ENCODE data around the gene RANBP9. TPM values are rescaled to one million over a fixed set of nuclear protein-coding genes. Genes with fewer than 3 reads are reported as not detected.

The RANBP9 gene
- total and polyA plus RNA-seq, 2 experiments from 2014 or later, result 32.3 to 42.4 TPM

DNA sequence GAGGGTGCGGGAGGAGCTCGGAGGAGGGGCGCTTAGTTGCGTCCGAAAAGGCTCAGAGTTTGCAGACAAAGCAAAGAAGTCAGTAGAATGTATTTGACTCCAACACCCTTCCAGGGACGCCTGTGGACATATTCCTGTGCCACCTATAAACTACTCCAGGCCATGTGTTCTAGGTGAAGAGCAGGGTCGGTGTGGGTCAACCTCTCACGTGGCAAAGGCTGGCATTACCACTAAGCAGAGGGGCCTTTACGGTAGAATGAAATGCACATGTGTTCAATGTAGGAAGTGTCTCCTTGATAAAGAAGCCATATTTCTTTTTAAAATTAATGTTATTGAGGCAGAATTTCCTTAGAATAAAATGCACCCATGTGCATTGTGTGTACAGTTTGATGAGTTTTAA, 121.8 kb downstream of the RANBP9 start:
- TF ChIP-seq, protein P1, sequence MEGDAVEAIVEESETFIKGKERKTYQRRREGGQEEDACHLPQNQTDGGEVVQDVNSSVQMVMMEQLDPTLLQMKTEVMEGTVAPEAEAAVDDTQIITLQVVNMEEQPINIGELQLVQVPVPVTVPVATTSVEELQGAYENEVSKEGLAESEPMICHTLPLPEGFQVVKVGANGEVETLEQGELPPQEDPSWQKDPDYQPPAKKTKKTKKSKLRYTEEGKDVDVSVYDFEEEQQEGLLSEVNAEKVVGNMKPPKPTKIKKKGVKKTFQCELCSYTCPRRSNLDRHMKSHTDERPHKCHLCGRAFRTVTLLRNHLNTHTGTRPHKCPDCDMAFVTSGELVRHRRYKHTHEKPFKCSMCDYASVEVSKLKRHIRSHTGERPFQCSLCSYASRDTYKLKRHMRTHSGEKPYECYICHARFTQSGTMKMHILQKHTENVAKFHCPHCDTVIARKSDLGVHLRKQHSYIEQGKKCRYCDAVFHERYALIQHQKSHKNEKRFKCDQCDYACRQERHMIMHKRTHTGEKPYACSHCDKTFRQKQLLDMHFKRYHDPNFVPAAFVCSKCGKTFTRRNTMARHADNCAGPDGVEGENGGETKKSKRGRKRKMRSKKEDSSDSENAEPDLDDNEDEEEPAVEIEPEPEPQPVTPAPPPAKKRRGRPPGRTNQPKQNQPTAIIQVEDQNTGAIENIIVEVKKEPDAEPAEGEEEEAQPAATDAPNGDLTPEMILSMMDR (IDR thresholded peaks at IDR 0.05; ENCODE audit: low read depth, low read length), result no peak
- H3K9me3 ChIP-seq (ENCODE audit: low read depth), result no peaks in the 10 kb centered on the region
- DNase-seq (ENCODE audit: low read depth in 1 of 2, low spot score in 1 of 2), result no peak
- no peaks in the 10 kb centered on the region for H3K27me3 ChIP-seq
- H3K27ac ChIP-seq, result no peak overlapping the region
- peaks cover 29% of the 10 kb centered on the region for H3K36me3 ChIP-seq
- H3K4me1 ChIP-seq (ENCODE audit: low read depth), result no peaks in the 10 kb centered on the region
- H3K4me3 ChIP-seq, result no peak overlapping the region

DNA sequence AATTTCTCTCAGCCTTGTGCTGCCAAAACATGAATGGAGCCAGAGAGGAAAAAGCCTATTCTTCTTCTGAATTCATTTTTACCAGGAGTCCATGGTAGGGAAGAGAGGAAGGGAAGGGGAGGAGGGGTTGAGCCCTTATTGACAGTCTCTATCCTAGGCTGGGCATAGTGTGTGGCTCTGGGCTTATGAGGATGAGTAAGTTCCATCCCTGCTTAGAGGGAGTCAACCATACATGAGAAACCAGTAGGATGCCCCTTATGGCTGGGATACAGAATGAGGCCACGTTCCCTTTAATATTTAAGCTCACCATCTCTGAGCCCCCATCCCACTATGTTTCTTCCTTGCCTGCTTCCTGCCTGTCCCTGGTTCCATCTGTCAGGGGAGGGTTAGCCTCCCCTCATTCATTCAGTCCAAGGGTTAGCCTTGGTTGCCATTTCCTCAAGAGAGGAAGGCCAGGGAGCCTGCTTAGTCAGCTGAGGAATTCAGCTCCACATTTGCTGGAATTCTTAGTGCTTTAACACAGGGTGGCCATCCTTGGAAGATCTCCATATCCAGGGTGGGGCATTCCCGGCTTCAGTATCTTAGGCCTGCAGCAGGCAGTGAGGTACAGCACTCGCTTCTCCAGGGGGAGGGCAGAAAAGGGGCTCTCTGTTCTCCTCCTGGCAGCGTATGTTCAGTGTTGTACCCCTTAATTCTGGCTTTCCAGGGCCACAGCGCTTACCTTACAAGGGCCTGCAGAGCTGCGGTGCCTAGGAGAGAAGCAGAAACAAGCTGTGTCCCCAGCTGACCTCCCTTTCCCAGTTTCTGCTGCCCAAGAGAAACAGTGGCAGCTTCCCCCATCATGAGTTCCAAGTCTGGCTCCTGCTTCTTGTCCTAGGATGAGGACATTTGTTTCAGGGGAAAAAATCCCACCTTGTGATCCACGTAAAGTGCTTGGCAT, 124.8 kb downstream of the RANBP9 start:
- Histone ChIP-seq H3K36me3 (peaks cover 20% of the 10 kb centered on the region), H3K4me3 (no peak overlapping the region), H3K4me1 (ENCODE audit: low read depth) (no peaks in the 10 kb centered on the region), H3K27me3 (no peaks in the 10 kb centered on the region), H3K27ac (no peak overlapping the region), H3K9me3 (ENCODE audit: low read depth) (no peaks in the 10 kb centered on the region)
- TF ChIP-seq, protein P1 (IDR thresholded peaks at IDR 0.05; ENCODE audit: low read depth, low read length), result no peak
- DNase-seq (ENCODE audit: low read depth in 1 of 2, low spot score in 1 of 2), result no peak

DNA sequence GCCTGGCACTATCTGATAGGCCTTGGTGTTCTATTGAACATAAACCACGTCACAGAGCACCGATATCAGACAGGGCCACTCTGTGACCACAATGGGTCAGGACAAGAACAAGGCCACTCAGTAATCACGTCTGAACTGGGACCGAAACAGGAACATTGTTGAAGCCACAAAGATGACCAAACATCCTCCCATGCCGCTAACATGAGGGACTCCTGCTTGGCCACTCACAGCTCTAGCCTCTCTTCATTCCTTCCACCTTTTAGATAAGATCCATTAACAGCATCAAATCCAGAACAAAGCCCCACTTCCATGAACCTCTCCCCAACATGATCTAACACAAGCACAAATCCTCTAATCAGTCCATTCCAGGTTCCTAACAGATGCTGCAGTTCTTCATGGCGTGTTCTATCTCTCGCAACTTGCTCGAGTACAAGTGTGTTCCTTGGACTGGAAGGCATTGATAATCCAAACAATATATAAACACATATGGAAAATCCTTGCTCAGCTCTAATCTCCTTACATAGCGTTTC, 129.9 kb downstream of the RANBP9 start:
- no peak for DNase-seq (ENCODE audit: low read depth in 1 of 2, low spot score in 1 of 2)
- Histone ChIP-seq H3K27me3 (no peaks in the 10 kb centered on the region), H3K27ac (no peak overlapping the region), H3K36me3 (no peaks in the 10 kb centered on the region), H3K4me1 (ENCODE audit: low read depth) (peaks cover 12% of the 10 kb centered on the region), H3K4me3 (no peak overlapping the region), H3K9me3 (ENCODE audit: low read depth) (no peaks in the 10 kb centered on the region)
- TF ChIP-seq, protein P1 (IDR thresholded peaks at IDR 0.05; ENCODE audit: low read depth, low read length), result no peak

DNA sequence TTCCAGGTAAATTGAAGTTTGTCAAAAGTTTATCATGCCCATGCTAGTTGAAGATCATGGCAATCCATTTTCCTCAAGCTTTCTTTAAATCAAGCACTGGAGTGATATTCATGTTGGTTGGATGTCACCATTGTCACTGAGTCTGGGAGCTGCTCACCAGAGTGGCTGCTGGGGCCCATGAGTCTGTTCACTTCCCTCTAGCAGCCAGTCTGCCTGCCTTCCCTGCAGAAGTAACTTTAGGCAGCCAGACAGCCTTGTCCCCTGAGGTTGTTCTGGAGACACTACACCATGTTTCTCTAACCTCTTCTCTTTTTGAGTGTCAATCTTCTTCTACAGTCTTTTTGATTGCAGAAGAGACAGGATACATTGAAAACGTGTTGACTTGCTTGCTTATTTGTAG, 131.7 kb downstream of the RANBP9 start:
- no peak overlapping the region for H3K4me3 ChIP-seq
- peaks cover 15% of the 10 kb centered on the region for H3K4me1 ChIP-seq (ENCODE audit: low read depth)
- no peaks in the 10 kb centered on the region for H3K27me3 ChIP-seq
- H3K36me3 ChIP-seq, result no peaks in the 10 kb centered on the region
- H3K27ac ChIP-seq, result no peak overlapping the region
- no peaks in the 10 kb centered on the region for H3K9me3 ChIP-seq (ENCODE audit: low read depth)
- TF ChIP-seq, protein P1 (IDR thresholded peaks at IDR 0.05; ENCODE audit: low read depth, low read length), result no peak
- no peak for DNase-seq (ENCODE audit: low read depth in 1 of 2, low spot score in 1 of 2)

DNA sequence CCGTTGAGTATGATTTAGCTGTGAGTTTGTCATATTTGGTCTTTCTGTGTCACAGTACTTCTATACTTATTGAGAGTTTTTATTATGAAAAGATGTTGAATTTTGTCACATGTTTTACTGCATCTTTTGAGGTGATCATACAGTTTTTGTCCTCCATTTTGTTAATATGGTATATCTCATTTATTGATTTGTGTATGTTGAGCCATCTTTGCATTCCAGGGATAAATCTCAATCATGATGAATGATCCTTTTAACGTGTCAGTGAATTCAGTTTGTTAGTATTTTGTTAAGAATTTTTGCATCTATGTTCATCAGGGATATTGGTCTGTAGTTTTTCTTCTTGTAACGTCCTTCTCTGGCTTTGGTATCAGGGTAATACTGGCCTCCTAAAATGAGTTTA, 133.7 kb downstream of the RANBP9 start:
- H3K4me1 ChIP-seq (ENCODE audit: low read depth), result peaks cover 15% of the 10 kb centered on the region
- no peaks in the 10 kb centered on the region for H3K9me3 ChIP-seq (ENCODE audit: low read depth)
- no peak overlapping the region for H3K27ac ChIP-seq
- no peak overlapping the region for H3K4me3 ChIP-seq
- no peak for DNase-seq (ENCODE audit: low read depth in 1 of 2, low spot score in 1 of 2)
- TF ChIP-seq, protein P1 (IDR thresholded peaks at IDR 0.05; ENCODE audit: low read depth, low read length), result no peak
- no peaks in the 10 kb centered on the region for H3K27me3 ChIP-seq
- no peaks in the 10 kb centered on the region for H3K36me3 ChIP-seq
